Neural progenitor cell (in vitro differentiated cells): ENCODE results near the gene RFX3. TPM values are rescaled to one million over a fixed set of nuclear protein-coding genes. Genes with fewer than 3 reads are reported as not detected.

Experiments used
- DNase-seq: peaks from one replicate; pipeline ENCODE4 v3.0.0-alpha.2; 2016; ENCODE audit warnings: low spot score
- H2AFZ ChIP-seq: fragments of 200-600 bp; sonication (generic); replicated peaks from 2 replicates; pipeline ENCODE4 v1.6.1; 2016; ENCODE audit warnings: antibody characterized with exemption
- H3F3A ChIP-seq: fragments of 200-600 bp; sonication (generic); 2 replicates; pipeline ENCODE4 v1.6.1; 2016; ENCODE audit warnings: antibody characterized with exemption, low read depth
- H3K27ac ChIP-seq: fragments of 200-600 bp; sonication (generic); 2 replicates; pipeline ENCODE4 v1.5.1; 2016; ENCODE audit warnings: mild to moderate bottlenecking
- H3K27me3 ChIP-seq: fragments of 200-600 bp; sonication (generic); 2 replicates; pipeline ENCODE4 v1.6.1; 2016; ENCODE audit warnings: mild to moderate bottlenecking, moderate library complexity
- H3K36me3 ChIP-seq: fragments of 200-600 bp; sonication (generic); 2 replicates; pipeline ENCODE4 v1.5.1; 2016
- H3K4me1 ChIP-seq: fragments of 200-600 bp; sonication (generic); 2 replicates; pipeline ENCODE4 v1.6.1; 2016; ENCODE audit warnings: mixed run types
- H3K4me2 ChIP-seq: fragments of 200-600 bp; sonication (generic); 2 replicates; pipeline ENCODE4 v1.6.1; 2016
- H3K4me3 ChIP-seq: fragments of 200-600 bp; sonication (generic); 2 replicates; pipeline ENCODE4 v1.5.1; 2016
- H3K79me2 ChIP-seq: fragments of 200-600 bp; sonication (generic); 2 replicates; pipeline ENCODE4 v1.6.1; 2016; ENCODE audit warnings: low read depth
- H3K9ac ChIP-seq: fragments of 200-600 bp; sonication (generic); 2 replicates; pipeline ENCODE4 v1.6.1; 2016
- H3K9me3 ChIP-seq: fragments of 200-600 bp; sonication (generic); 2 replicates; pipeline ENCODE4 v1.5.1; 2016; ENCODE audit warnings: low read depth
- H4K20me1 ChIP-seq: fragments of 200-600 bp; sonication (generic); 2 replicates; pipeline ENCODE4 v1.6.1; 2016; ENCODE audit warnings: low read depth
- H3K27ac Mint-ChIP-seq: 3 replicates; pipeline ENCODE4 v1.8.0; 2021; ENCODE audit warnings: mixed read lengths
- H3K27me3 Mint-ChIP-seq: 2 replicates; pipeline ENCODE4 v1.8.0; 2022; ENCODE audit warnings: low read depth, mild to moderate bottlenecking, inconsistent platforms, moderate library complexity, mixed read lengths; ENCODE audit not compliant: insufficient read depth
- H3K36me3 Mint-ChIP-seq: 3 replicates; pipeline ENCODE4 v1.8.0; 2021; ENCODE audit warnings: mixed read lengths
- H3K4me1 Mint-ChIP-seq: 3 replicates; pipeline ENCODE4 v1.8.0; 2021; ENCODE audit warnings: mixed read lengths
- H3K4me3 Mint-ChIP-seq: 3 replicates; pipeline ENCODE4 v1.8.0; 2021; ENCODE audit warnings: mild to moderate bottlenecking, moderate library complexity, mixed read lengths
- H3K9me3 Mint-ChIP-seq: 3 replicates; pipeline ENCODE4 v1.8.0; 2020; ENCODE audit warnings: mixed read lengths
- EZH2 ChIP-seq: fragments of 200-600 bp; sonication (generic); IDR thresholded peaks from 2 replicates; pipeline ENCODE4 v1.6.1; 2017; ENCODE audit warnings: antibody characterized with exemption, mild to moderate bottlenecking, moderate library complexity
- EZH2phosphoT487 ChIP-seq: fragments of 200-600 bp; sonication (generic); IDR thresholded peaks from 2 replicates; pipeline ENCODE4 v1.6.1; 2017; ENCODE audit warnings: antibody characterized with exemption
- total RNA-seq: library from RNA; depleted of rRNA; stranded (reverse); fragments of >200 nt; gene quantifications from 2 replicates; pipeline ENCODE4 v1.2.3, GENCODE V29; 2015; ENCODE audit warnings: low replicate concordance
- TF ChIP-seq, protein P1 (sequence below): fragments of 200-600 bp; sonication (generic); IDR thresholded peaks from 2 replicates; pipeline ENCODE4 v1.5.1; 2017; ENCODE audit warnings: antibody characterized with exemption, mild to moderate bottlenecking

Gene RFX3
- total RNA-seq, 1 donor from 2014 or later, result 39.6 TPM

- Histone ChIP-seq H4K20me1 (no peaks in the 10 kb centered on the region), H3K4me1 (peaks cover 19% of the 10 kb centered on the region), H3K36me3 (no peaks in the 10 kb centered on the region), H3F3A (no peaks in the 10 kb centered on the region), H3K9ac (no peak overlapping the region), H3K4me2 (no peak overlapping the region), H3K79me2 (no peaks in the 10 kb centered on the region), H3K4me3 (no peak overlapping the region), H3K9me3 (no peaks in the 10 kb centered on the region), H3K27ac (no peak overlapping the region), H2AFZ (no peak overlapping the region), H3K27me3 (peaks cover 56% of the 10 kb centered on the region)
- H3K4me1 Mint-ChIP-seq, result peaks cover 4% of the 10 kb centered on the region
- no peak overlapping the region for H3K4me3 Mint-ChIP-seq
- H3K9me3 Mint-ChIP-seq, result peaks cover 3% of the 10 kb centered on the region
- H3K27me3 Mint-ChIP-seq, result peaks cover 3% of the 10 kb centered on the region
- H3K36me3 Mint-ChIP-seq, result no peaks in the 10 kb centered on the region
- TF ChIP-seq EZH2 (no peak), EZH2phosphoT487 (no peak)
- TF ChIP-seq, protein P1, sequence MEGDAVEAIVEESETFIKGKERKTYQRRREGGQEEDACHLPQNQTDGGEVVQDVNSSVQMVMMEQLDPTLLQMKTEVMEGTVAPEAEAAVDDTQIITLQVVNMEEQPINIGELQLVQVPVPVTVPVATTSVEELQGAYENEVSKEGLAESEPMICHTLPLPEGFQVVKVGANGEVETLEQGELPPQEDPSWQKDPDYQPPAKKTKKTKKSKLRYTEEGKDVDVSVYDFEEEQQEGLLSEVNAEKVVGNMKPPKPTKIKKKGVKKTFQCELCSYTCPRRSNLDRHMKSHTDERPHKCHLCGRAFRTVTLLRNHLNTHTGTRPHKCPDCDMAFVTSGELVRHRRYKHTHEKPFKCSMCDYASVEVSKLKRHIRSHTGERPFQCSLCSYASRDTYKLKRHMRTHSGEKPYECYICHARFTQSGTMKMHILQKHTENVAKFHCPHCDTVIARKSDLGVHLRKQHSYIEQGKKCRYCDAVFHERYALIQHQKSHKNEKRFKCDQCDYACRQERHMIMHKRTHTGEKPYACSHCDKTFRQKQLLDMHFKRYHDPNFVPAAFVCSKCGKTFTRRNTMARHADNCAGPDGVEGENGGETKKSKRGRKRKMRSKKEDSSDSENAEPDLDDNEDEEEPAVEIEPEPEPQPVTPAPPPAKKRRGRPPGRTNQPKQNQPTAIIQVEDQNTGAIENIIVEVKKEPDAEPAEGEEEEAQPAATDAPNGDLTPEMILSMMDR, result no peak
- DNase-seq, result no peak
- H3K27ac Mint-ChIP-seq, result no peak overlapping the region
Observed at GRCh38 chr9:3179711-3180110, 346.1 kb downstream of the RFX3 start.

- no peaks in the 10 kb centered on the region for H3K36me3 Mint-ChIP-seq
- H3K36me3 ChIP-seq, result no peaks in the 10 kb centered on the region
- no peak overlapping the region for H3K4me2 ChIP-seq
- no peak overlapping the region for H3K27ac ChIP-seq
- peaks cover 43% of the 10 kb centered on the region for H3K27me3 ChIP-seq
- no peak overlapping the region for H3K4me3 Mint-ChIP-seq
- H3K27ac Mint-ChIP-seq, result no peak overlapping the region
- H3K4me3 ChIP-seq, result no peak overlapping the region
- H4K20me1 ChIP-seq, result no peaks in the 10 kb centered on the region
- H2AFZ ChIP-seq, result no peak overlapping the region
- H3F3A ChIP-seq, result no peaks in the 10 kb centered on the region
- H3K27me3 Mint-ChIP-seq, result peaks cover 3% of the 10 kb centered on the region
- no peaks in the 10 kb centered on the region for H3K79me2 ChIP-seq
- H3K9ac ChIP-seq, result no peak overlapping the region
- peaks cover 3% of the 10 kb centered on the region for H3K9me3 Mint-ChIP-seq
- peaks cover 19% of the 10 kb centered on the region for H3K4me1 ChIP-seq
- DNase-seq, result no peak
- TF ChIP-seq, protein P1, result no peak
- TF ChIP-seq EZH2phosphoT487 (no peak), EZH2 (no peak)
- H3K9me3 ChIP-seq, result no peaks in the 10 kb centered on the region
- H3K4me1 Mint-ChIP-seq, result peaks cover 4% of the 10 kb centered on the region
Observed at GRCh38 chr9:3177936-3178335, 347.9 kb downstream of the RFX3 start.

- no peak overlapping the region for H3K27ac Mint-ChIP-seq
- no peaks in the 10 kb centered on the region for H4K20me1 ChIP-seq
- H3K36me3 Mint-ChIP-seq, result no peaks in the 10 kb centered on the region
- no peak for DNase-seq
- H3F3A ChIP-seq, result no peaks in the 10 kb centered on the region
- H3K4me3 ChIP-seq, result no peak overlapping the region
- no peaks in the 10 kb centered on the region for H3K27me3 Mint-ChIP-seq
- no peak overlapping the region for H3K9ac ChIP-seq
- TF ChIP-seq EZH2phosphoT487, result no peak
- TF ChIP-seq, protein P1, result no peak
- TF ChIP-seq EZH2, result no peak
- peak overlapping the region; percentile 36 for H3K4me2 ChIP-seq
- H3K27me3 ChIP-seq, result peaks cover 36% of the 10 kb centered on the region
- H3K4me1 ChIP-seq, result peaks cover 19% of the 10 kb centered on the region
- H3K9me3 Mint-ChIP-seq, result no peaks in the 10 kb centered on the region
- no peak overlapping the region for H3K27ac ChIP-seq
- no peaks in the 10 kb centered on the region for H3K79me2 ChIP-seq
- H2AFZ ChIP-seq, result no peak overlapping the region
- H3K4me3 Mint-ChIP-seq, result no peak overlapping the region
- H3K36me3 ChIP-seq, result no peaks in the 10 kb centered on the region
- H3K9me3 ChIP-seq, result no peaks in the 10 kb centered on the region
- peaks cover 4% of the 10 kb centered on the region for H3K4me1 Mint-ChIP-seq
Observed at GRCh38 chr9:3177146-3177761, 348.5 kb downstream of the RFX3 start.
